AG04450 (cell line): ENCODE measurements around the gene NFATC4. TPM values are rescaled to one million over a fixed set of nuclear protein-coding genes. Genes with fewer than 3 reads are reported as not detected.

Experiments
- CTCF ChIA-PET: fragments of 300-600, 350-600 bp; formaldehyde crosslinking; extraction: SDS; loops from one replicate; lab custom pipeline; 2022; ENCODE audit warnings: antibody characterized with exemption, inconsistent platforms; lab: Charles Lee
- POLR2A ChIA-PET: fragments of 350-600 bp; formaldehyde crosslinking; extraction: SDS; loops from one replicate; lab custom pipeline; 2021; ENCODE audit warnings: antibody characterized with exemption, inconsistent platforms; lab: Yijun Ruan, JAX
- DNase-seq: peaks from one replicate; pipeline ENCODE4 v3.0.0-alpha.2; 2011; ENCODE audit warnings: low read depth, low spot score
- H3K27ac ChIP-seq: one replicate; pipeline ENCODE4 v1.5.1; 2012; ENCODE audit warnings: low read depth, low read length, control low read depth
- H3K27me3 ChIP-seq: one replicate; pipeline ENCODE4 v1.6.0; 2012; ENCODE audit warnings: low read length; ENCODE audit not compliant: control insufficient read depth, insufficient read depth
- H3K4me3 ChIP-seq: 2 replicates; pipeline ENCODE4 v1.5.1; 2011; ENCODE audit warnings: mild to moderate bottlenecking, low read depth, low read length, control low read depth
- H3K9me3 ChIP-seq: 2 replicates; pipeline ENCODE4 v1.5.1; 2012; ENCODE audit warnings: low read length; ENCODE audit not compliant: control insufficient read depth, insufficient read depth
- polyA plus RNA-seq: library from polyadenylated mRNA; depleted of rRNA; stranded (reverse); fragments of >200 nt; gene quantifications from 2 replicates; pipeline ENCODE4 v1.2.3, GENCODE V29; 2011
- TF ChIP-seq, protein P1 (sequence below): IDR thresholded peaks from 2 replicates; pipeline ENCODE4 v1.5.1; 2011; ENCODE audit warnings: low read depth, low read length, control low read depth, inconsistent platforms

Gene NFATC4
- polyA plus RNA-seq, 1 experiment: 42.0 TPM

DNA sequence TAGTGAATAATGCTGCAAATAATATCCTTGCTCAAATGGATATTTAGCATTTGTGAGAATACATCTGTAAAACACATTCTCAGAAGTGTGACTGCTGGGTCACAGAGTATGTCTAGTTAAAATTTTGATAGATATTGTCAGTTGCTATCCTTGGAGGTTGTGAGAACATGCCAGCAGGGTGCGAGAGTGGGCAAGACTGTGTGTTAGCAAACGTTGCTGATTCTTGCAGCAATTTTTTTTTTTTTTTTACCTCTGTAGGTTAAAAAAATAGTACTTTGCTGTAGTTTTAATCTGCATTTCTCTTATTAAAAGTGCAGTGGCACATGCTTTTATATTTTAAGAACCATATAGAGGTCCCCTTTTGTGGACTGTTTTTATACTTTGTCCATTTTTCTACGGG is 26.3 kb downstream of the NFATC4 start:
- Histone ChIP-seq H3K27ac (no peak overlapping the region), H3K4me3 (no peak overlapping the region), H3K27me3 (no peaks in the 10 kb centered on the region), H3K9me3 (no peaks in the 10 kb centered on the region)
- TF ChIP-seq, protein P1, sequence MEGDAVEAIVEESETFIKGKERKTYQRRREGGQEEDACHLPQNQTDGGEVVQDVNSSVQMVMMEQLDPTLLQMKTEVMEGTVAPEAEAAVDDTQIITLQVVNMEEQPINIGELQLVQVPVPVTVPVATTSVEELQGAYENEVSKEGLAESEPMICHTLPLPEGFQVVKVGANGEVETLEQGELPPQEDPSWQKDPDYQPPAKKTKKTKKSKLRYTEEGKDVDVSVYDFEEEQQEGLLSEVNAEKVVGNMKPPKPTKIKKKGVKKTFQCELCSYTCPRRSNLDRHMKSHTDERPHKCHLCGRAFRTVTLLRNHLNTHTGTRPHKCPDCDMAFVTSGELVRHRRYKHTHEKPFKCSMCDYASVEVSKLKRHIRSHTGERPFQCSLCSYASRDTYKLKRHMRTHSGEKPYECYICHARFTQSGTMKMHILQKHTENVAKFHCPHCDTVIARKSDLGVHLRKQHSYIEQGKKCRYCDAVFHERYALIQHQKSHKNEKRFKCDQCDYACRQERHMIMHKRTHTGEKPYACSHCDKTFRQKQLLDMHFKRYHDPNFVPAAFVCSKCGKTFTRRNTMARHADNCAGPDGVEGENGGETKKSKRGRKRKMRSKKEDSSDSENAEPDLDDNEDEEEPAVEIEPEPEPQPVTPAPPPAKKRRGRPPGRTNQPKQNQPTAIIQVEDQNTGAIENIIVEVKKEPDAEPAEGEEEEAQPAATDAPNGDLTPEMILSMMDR: no peak
- ChIA-PET POLR2A (no interaction called here), CTCF (interaction anchor here (1.0 kb wide), 1 partner anchor 37 kb away, joined by 3 read pairs; no protein-coding TSS in a partner anchor)
- no peak for DNase-seq

DNA sequence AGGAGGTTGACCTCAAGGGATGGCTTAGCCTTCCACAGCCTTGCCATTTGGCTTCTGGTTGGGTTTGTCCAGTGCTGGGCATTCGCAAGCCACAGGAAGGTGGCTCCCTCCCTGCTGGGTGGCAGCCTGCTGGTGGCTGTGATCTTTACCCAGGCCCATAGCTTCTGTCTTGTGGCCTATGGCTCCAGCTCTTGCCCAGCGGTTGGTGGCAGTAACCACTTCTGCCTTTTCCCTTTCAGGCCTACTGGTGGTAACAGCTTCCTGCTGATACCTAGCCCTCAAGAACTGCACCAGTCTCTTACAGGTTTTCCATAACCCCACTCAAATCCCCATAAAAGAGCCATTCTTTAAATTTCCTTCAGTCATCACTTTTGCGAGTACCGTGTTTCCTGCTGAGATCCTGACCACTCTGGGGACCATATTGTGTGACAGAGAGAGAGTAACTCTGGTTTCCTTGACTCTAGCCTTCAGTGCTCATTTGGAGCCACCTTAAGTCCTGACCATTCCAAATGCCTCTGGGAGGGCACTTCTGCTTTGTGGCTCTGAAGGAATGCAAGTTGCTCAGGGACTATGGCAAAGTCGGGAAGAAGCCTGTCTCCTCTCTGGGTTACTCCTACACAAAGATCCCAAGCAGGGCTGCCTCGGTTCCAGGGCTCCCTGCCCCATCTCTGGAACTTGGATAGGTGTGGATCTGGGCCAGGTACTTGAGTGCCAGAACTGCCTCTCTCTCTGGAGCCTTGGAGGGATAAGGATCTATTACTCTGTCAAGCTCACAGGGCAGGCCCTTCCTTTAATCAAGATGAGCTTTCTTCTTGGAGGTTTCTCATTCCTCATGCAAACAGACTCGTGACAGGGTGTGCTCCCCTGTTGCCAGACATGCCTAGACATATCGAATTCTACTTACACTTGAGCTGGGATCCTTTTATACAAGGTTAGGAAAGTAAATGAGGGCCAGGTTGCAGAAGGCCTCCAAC is 27.9 kb downstream of the NFATC4 start:
- Histone ChIP-seq H3K27ac (no peak overlapping the region), H3K27me3 (no peaks in the 10 kb centered on the region), H3K9me3 (no peaks in the 10 kb centered on the region), H3K4me3 (no peak overlapping the region)
- POLR2A ChIA-PET: no interaction called here
- TF ChIP-seq, protein P1: no peak
- CTCF ChIA-PET: interaction anchor here (0.9 to 1.2 kb wide), 3 partner anchors 31 to 88 kb away, joined by 3 to 5 read pairs (median 5); partner anchors contain the start of gene CIDEB
- DNase-seq: no peak

GRCh38 chr14:24397639-24398292 is 29.8 kb downstream of the NFATC4 start:
- CTCF ChIA-PET: interaction anchor here (1.1 to 4.4 kb wide), 3 partner anchors 34 to 90 kb away, joined by 4 to 19 read pairs (median 11); partner anchors contain the start of gene CIDEB
- no peaks in the 10 kb centered on the region for H3K27me3 ChIP-seq
- no peak for DNase-seq
- no peak overlapping the region for H3K27ac ChIP-seq
- H3K9me3 ChIP-seq: no peaks in the 10 kb centered on the region
- POLR2A ChIA-PET: no interaction called here
- TF ChIP-seq, protein P1: no peak
- no peak overlapping the region for H3K4me3 ChIP-seq

GRCh38 chr14:24398293-24398652 is 30.3 kb downstream of the NFATC4 start:
- no peak for DNase-seq

More at GRCh38 chr14:24398293-24398652, 30.3 kb downstream of the NFATC4 start:
- H3K27me3 ChIP-seq: no peaks in the 10 kb centered on the region
- POLR2A ChIA-PET: interaction anchor here (1.0 to 1.5 kb wide), 3 partner anchors 31 to 38 kb away, joined by 3 to 6 read pairs (median 4); partner anchors contain the start of genes CBLN3 and KHNYN
- H3K27ac ChIP-seq: no peak overlapping the region
- TF ChIP-seq, protein P1: no peak
- CTCF ChIA-PET: interaction anchor here (0.7 to 4.4 kb wide), 5 partner anchors 13 to 284 kb away, joined by 5 to 19 read pairs (median 8); no protein-coding TSS in a partner anchor
- H3K4me3 ChIP-seq: peak overlapping the region; percentile 66
- H3K9me3 ChIP-seq: no peaks in the 10 kb centered on the region
